ENCODE data around the gene ARRB1.

ARRB1 gene

GRCh38 chr11:75287579-75287978 is 63.9 kb downstream of the ARRB1 start:
- no peaks in the 10 kb centered on the region for H3K9me3 ChIP-seq (ENCODE audit: low read length)
- no peak overlapping the region for H3K9ac ChIP-seq (ENCODE audit: low read length)
- no peaks in the 10 kb centered on the region for H3K4me1 ChIP-seq (ENCODE audit: insufficient read depth, low read length, severe bottlenecking)
- H3K4me2 ChIP-seq (ENCODE audit: low read length), result no peak overlapping the region
- H3K27me3 ChIP-seq (ENCODE audit: insufficient read depth, low read length), result no peaks in the 10 kb centered on the region; the same call in 1 of the 2 replicates
- H3K36me3 ChIP-seq (ENCODE audit: insufficient read depth, low read length), result no peaks in the 10 kb centered on the region
- no peaks in the 10 kb centered on the region for H3F3A ChIP-seq (ENCODE audit: insufficient read depth, low read length)
- H3K4me3 ChIP-seq (ENCODE audit: low read depth, low read length, poor library complexity, severe bottlenecking), result no peak overlapping the region
- H3K27ac ChIP-seq (ENCODE audit: low read depth, low read length, poor library complexity, severe bottlenecking), result no peak overlapping the region
- H2AFZ ChIP-seq (ENCODE audit: low read length), result no peak overlapping the region
- no peaks in the 10 kb centered on the region for H3K79me2 ChIP-seq (ENCODE audit: insufficient read depth, low read length)
- H4K20me1 ChIP-seq (ENCODE audit: insufficient read depth, low read length), result no peaks in the 10 kb centered on the region
- no peaks in the 10 kb centered on the region for H3K9me2 ChIP-seq (ENCODE audit: low read depth, low read length)
- no peak for TF ChIP-seq EZH2 (IDR thresholded peaks at IDR 0.05; ENCODE audit: borderline replicate concordance, low read length)
- no peak for TF ChIP-seq CTCF (IDR thresholded peaks at IDR 0.05; ENCODE audit: low read length)

DNA sequence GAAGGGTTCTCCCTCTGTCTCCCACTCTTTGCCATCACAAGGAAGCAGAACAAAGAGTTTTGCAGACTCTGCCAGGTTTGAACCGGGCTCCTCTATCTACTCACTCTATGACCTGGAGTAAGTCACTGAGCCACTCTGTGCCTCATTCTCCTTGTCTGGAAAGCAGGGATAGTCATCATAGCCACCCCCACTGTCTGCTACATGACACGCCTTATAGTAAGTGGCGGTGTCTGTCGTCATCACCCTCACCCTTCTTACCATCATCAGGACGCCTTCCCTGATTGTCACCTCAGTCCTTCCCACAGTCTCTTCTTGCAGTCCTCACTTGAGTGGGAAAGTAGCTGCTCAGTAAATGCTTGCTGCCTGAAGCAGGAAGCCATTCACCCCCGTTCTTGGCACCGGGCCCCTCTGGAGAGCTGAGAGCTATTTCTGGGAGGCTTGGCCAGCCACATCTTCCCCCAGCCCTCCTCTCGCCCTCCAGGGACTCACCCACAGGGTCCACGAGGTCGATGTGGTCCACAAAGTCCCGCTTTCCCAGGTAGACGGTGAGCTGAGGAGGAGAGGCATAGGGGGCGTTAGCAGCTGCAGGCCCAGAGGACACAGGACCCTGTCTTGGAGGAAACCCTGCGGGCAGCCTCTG is 64.5 kb downstream of the ARRB1 start:
- Histone ChIP-seq H3K9ac (ENCODE audit: low read length) (no peak overlapping the region), H3K9me2 (ENCODE audit: low read depth, low read length) (no peaks in the 10 kb centered on the region), H3F3A (ENCODE audit: insufficient read depth, low read length) (no peaks in the 10 kb centered on the region), H4K20me1 (ENCODE audit: insufficient read depth, low read length) (no peaks in the 10 kb centered on the region), H3K27ac (ENCODE audit: low read depth, low read length, poor library complexity, severe bottlenecking) (no peak overlapping the region), H2AFZ (ENCODE audit: low read length) (no peak overlapping the region), H3K9me3 (ENCODE audit: low read length) (no peaks in the 10 kb centered on the region), H3K4me2 (ENCODE audit: low read length) (no peak overlapping the region), H3K27me3 (ENCODE audit: insufficient read depth, low read length) (no peaks in the 10 kb centered on the region; the same call in 1 of the 2 replicates), H3K4me3 (ENCODE audit: low read depth, low read length, poor library complexity, severe bottlenecking) (no peak overlapping the region), H3K79me2 (ENCODE audit: insufficient read depth, low read length) (no peaks in the 10 kb centered on the region), H3K36me3 (ENCODE audit: insufficient read depth, low read length) (no peaks in the 10 kb centered on the region), H3K4me1 (ENCODE audit: insufficient read depth, low read length, severe bottlenecking) (no peaks in the 10 kb centered on the region)
- TF ChIP-seq CTCF (IDR thresholded peaks at IDR 0.05; ENCODE audit: low read length) (no peak), EZH2 (IDR thresholded peaks at IDR 0.05; ENCODE audit: borderline replicate concordance, low read length) (no peak)

DNA sequence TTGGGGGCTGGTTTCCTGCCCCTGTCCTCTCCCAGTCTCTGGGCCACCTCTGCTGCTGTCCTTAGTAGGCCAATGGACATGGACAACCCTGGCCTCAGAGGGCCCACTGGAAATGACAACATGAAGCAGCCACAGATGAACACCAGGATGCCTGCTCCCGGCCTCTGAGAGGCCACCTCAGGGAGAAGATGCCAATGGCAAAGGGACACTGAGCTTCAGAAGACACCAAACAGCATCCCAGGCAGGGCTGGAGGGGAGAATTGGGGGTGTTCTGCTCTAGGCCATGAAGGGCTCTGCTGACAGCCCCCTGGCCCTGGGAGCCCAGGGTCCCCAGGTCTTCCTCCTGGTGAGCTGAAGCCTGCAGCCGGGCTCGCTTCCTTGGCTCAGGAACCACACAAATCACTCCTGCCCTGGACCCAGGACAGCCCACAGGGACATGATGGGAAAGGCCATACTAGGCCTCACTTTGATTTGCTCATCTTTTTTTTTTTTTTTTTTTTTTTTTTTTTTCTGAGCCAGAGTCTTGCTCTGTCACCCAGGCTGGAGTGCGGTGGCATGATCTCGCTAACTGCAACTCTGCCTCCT is 65.6 kb downstream of the ARRB1 start:
- Histone ChIP-seq H3K4me2 (ENCODE audit: low read length) (no peak overlapping the region), H3K36me3 (ENCODE audit: insufficient read depth, low read length) (no peaks in the 10 kb centered on the region), H3K9me3 (ENCODE audit: low read length) (no peaks in the 10 kb centered on the region), H3K9me2 (ENCODE audit: low read depth, low read length) (no peaks in the 10 kb centered on the region), H3K27ac (ENCODE audit: low read depth, low read length, poor library complexity, severe bottlenecking) (no peak overlapping the region), H3K27me3 (ENCODE audit: insufficient read depth, low read length) (no peaks in the 10 kb centered on the region; the same call in 1 of the 2 replicates), H3K9ac (ENCODE audit: low read length) (no peak overlapping the region), H3F3A (ENCODE audit: insufficient read depth, low read length) (no peaks in the 10 kb centered on the region), H4K20me1 (ENCODE audit: insufficient read depth, low read length) (no peaks in the 10 kb centered on the region), H2AFZ (ENCODE audit: low read length) (no peak overlapping the region), H3K4me3 (ENCODE audit: low read depth, low read length, poor library complexity, severe bottlenecking) (no peak overlapping the region), H3K4me1 (ENCODE audit: insufficient read depth, low read length, severe bottlenecking) (no peaks in the 10 kb centered on the region), H3K79me2 (ENCODE audit: insufficient read depth, low read length) (no peaks in the 10 kb centered on the region)
- TF ChIP-seq CTCF (IDR thresholded peaks at IDR 0.05; ENCODE audit: low read length) (no peak), EZH2 (IDR thresholded peaks at IDR 0.05; ENCODE audit: borderline replicate concordance, low read length) (no peak)

Data from OCI-LY1 (cell line).